ENCODE data around the gene RPRD1B. TPM values are rescaled to one million over a fixed set of nuclear protein-coding genes. Genes with fewer than 3 reads are reported as not detected.

The RPRD1B gene
- total and polyA plus RNA-seq, 2 of the 13 experiments (the other 11 are each of a cell fraction or from before 2014, with no cell fraction given), result 31.1 to 41.5 TPM

DNA sequence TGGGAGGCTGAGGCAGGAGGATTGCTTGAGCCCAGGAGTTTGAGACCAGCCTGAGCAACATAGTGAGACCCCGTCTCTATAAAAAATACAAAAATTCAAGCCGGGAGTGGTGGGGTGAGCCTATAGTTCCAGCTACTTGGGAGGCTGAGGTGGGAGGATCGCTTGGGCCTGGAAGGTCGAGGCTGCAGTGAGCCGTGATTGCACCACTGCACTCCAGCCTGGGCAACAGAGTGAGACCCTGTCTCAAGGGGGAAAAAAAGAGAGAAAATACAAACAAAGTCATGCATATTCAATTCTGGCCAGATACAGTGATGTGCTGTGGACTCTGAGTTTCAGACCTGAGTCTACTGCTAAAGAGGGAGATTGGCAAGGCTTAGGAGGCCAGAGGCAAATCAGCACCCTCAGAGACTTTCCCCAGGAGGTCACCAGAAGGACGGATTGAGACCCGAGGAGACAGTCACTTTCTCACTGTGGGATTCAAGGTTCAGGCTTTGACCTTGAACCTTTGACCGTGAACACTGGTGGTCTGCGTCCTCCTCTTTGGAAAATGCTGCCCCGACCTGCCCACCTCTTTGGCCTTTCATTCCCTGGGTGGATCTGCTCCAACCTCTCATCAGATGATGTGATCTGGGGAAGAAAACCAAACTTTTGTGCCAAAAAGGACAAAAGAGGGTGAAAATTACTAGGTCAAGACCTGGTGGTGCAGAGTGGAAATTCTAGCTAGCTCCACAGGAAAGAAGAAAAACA, 100.3 kb downstream of the RPRD1B start (continued):
- TF ChIP-seq, protein P1, sequence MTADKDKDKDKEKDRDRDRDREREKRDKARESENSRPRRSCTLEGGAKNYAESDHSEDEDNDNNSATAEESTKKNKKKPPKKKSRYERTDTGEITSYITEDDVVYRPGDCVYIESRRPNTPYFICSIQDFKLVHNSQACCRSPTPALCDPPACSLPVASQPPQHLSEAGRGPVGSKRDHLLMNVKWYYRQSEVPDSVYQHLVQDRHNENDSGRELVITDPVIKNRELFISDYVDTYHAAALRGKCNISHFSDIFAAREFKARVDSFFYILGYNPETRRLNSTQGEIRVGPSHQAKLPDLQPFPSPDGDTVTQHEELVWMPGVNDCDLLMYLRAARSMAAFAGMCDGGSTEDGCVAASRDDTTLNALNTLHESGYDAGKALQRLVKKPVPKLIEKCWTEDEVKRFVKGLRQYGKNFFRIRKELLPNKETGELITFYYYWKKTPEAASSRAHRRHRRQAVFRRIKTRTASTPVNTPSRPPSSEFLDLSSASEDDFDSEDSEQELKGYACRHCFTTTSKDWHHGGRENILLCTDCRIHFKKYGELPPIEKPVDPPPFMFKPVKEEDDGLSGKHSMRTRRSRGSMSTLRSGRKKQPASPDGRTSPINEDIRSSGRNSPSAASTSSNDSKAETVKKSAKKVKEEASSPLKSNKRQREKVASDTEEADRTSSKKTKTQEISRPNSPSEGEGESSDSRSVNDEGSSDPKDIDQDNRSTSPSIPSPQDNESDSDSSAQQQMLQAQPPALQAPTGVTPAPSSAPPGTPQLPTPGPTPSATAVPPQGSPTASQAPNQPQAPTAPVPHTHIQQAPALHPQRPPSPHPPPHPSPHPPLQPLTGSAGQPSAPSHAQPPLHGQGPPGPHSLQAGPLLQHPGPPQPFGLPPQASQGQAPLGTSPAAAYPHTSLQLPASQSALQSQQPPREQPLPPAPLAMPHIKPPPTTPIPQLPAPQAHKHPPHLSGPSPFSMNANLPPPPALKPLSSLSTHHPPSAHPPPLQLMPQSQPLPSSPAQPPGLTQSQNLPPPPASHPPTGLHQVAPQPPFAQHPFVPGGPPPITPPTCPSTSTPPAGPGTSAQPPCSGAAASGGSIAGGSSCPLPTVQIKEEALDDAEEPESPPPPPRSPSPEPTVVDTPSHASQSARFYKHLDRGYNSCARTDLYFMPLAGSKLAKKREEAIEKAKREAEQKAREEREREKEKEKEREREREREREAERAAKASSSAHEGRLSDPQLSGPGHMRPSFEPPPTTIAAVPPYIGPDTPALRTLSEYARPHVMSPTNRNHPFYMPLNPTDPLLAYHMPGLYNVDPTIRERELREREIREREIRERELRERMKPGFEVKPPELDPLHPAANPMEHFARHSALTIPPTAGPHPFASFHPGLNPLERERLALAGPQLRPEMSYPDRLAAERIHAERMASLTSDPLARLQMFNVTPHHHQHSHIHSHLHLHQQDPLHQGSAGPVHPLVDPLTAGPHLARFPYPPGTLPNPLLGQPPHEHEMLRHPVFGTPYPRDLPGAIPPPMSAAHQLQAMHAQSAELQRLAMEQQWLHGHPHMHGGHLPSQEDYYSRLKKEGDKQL (CRISPR knock-in tag; IDR thresholded peaks at IDR 0.05; ENCODE audit: low read depth), result no peak
- TF ChIP-seq, protein P2, sequence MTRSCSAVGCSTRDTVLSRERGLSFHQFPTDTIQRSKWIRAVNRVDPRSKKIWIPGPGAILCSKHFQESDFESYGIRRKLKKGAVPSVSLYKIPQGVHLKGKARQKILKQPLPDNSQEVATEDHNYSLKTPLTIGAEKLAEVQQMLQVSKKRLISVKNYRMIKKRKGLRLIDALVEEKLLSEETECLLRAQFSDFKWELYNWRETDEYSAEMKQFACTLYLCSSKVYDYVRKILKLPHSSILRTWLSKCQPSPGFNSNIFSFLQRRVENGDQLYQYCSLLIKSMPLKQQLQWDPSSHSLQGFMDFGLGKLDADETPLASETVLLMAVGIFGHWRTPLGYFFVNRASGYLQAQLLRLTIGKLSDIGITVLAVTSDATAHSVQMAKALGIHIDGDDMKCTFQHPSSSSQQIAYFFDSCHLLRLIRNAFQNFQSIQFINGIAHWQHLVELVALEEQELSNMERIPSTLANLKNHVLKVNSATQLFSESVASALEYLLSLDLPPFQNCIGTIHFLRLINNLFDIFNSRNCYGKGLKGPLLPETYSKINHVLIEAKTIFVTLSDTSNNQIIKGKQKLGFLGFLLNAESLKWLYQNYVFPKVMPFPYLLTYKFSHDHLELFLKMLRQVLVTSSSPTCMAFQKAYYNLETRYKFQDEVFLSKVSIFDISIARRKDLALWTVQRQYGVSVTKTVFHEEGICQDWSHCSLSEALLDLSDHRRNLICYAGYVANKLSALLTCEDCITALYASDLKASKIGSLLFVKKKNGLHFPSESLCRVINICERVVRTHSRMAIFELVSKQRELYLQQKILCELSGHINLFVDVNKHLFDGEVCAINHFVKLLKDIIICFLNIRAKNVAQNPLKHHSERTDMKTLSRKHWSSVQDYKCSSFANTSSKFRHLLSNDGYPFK (CRISPR knock-in tag; IDR thresholded peaks at IDR 0.05; ENCODE audit: borderline replicate concordance), result 0 out of 2 replicates have a peak, but pooled peaks have one; percentile 31
- peak; percentile 94 for TF ChIP-seq ZNF121 (CRISPR knock-in tag; IDR thresholded peaks at IDR 0.05)
- no peak for TF ChIP-seq JUN (CRISPR knock-in tag; IDR thresholded peaks at IDR 0.05)
- TF ChIP-seq ZNF850 (CRISPR knock-in tag; conservative IDR thresholded peaks at IDR 0.05), result no peak
- TF ChIP-seq, protein P3, sequence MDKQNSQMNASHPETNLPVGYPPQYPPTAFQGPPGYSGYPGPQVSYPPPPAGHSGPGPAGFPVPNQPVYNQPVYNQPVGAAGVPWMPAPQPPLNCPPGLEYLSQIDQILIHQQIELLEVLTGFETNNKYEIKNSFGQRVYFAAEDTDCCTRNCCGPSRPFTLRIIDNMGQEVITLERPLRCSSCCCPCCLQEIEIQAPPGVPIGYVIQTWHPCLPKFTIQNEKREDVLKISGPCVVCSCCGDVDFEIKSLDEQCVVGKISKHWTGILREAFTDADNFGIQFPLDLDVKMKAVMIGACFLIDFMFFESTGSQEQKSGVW (CRISPR knock-in tag; IDR thresholded peaks at IDR 0.05; ENCODE audit: borderline replicate concordance), result no peak
- TF ChIP-seq NR2F2 (IDR thresholded peaks at IDR 0.05; ENCODE audit: borderline replicate concordance, low read depth), result no peak
- TF ChIP-seq SIX1 (CRISPR knock-in tag; IDR thresholded peaks at IDR 0.05; ENCODE audit: borderline replicate concordance), result no peak
- no peak for TF ChIP-seq ZMYM4 (CRISPR knock-in tag; IDR thresholded peaks at IDR 0.05)
- no peak for TF ChIP-seq NCOA1 (CRISPR knock-in tag; IDR thresholded peaks at IDR 0.05)
- no peak for TF ChIP-seq ZNF720 (CRISPR knock-in tag; IDR thresholded peaks at IDR 0.05)
- no peak for TF ChIP-seq ZNF547 (CRISPR knock-in tag; IDR thresholded peaks at IDR 0.05)
- no peak for TF ChIP-seq POLR2G (IDR thresholded peaks at IDR 0.05; ENCODE audit: low read depth, low read length)
- no peak for TF ChIP-seq HOXD1 (CRISPR knock-in tag; IDR thresholded peaks at IDR 0.05)
- TF ChIP-seq ZNF335 (CRISPR knock-in tag; IDR thresholded peaks at IDR 0.05), result no peak
- no peak for TF ChIP-seq ZNF251 (CRISPR knock-in tag; IDR thresholded peaks at IDR 0.05)
- TF ChIP-seq ZNF564 (CRISPR knock-in tag; IDR thresholded peaks at IDR 0.05), result no peak
- TF ChIP-seq, protein P4, sequence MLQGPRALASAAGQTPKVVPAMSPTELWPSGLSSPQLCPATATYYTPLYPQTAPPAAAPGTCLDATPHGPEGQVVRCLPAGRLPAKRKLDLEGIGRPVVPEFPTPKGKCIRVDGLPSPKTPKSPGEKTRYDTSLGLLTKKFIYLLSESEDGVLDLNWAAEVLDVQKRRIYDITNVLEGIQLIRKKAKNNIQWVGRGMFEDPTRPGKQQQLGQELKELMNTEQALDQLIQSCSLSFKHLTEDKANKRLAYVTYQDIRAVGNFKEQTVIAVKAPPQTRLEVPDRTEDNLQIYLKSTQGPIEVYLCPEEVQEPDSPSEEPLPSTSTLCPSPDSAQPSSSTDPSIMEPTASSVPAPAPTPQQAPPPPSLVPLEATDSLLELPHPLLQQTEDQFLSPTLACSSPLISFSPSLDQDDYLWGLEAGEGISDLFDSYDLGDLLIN (CRISPR knock-in tag; IDR thresholded peaks at IDR 0.05; ENCODE audit: borderline replicate concordance), result no peak
- no peak for TF ChIP-seq STAT5B (CRISPR knock-in tag; IDR thresholded peaks at IDR 0.05)
- no peak for TF ChIP-seq ZKSCAN1 (IDR thresholded peaks at IDR 0.05; ENCODE audit: low read length)
- no peak for TF ChIP-seq RBM39 (IDR thresholded peaks at IDR 0.05; ENCODE audit: low read depth, low read length, poor library complexity, severe bottlenecking)
